MM.1S (cell line): ENCODE data around the gene AHCY.

ENCODE experiments used
- DNase-seq: peaks from one replicate; pipeline ENCODE4 v3.0.0-alpha.2; 2015
- H2AFZ ChIP-seq: fragments of 300-600 bp; sonication (generic); 2 replicates; pipeline ENCODE4 v1.6.0; 2016; ENCODE audit warnings: antibody characterized with exemption, low read length
- H3F3A ChIP-seq: fragments of 300-600 bp; sonication (generic); 2 replicates; pipeline ENCODE4 v1.6.1; 2016; ENCODE audit warnings: mild to moderate bottlenecking, antibody characterized with exemption, low read length, moderate library complexity, mixed read lengths; ENCODE audit not compliant: insufficient read depth
- H3K27ac ChIP-seq: fragments of 300-600 bp; sonication (generic); 2 replicates; pipeline ENCODE4 v1.5.1; 2016; ENCODE audit warnings: mild to moderate bottlenecking, low read length
- H3K27me3 ChIP-seq: fragments of 300-600 bp; sonication (generic); replicated peaks from 2 replicates; pipeline ENCODE4 v1.6.0; 2016; ENCODE audit warnings: low read length; ENCODE audit not compliant: insufficient read depth
- H3K36me3 ChIP-seq: fragments of 300-600 bp; sonication (generic); replicated peaks from 2 replicates; pipeline ENCODE4 v1.6.1; 2016; ENCODE audit warnings: mild to moderate bottlenecking, low read length, mixed read lengths; ENCODE audit not compliant: insufficient read depth
- H3K4me1 ChIP-seq: fragments of 300-600 bp; sonication (generic); 2 replicates; pipeline ENCODE4 v1.6.1; 2016; ENCODE audit warnings: low read length, mixed read lengths
- H3K4me2 ChIP-seq: fragments of 300-600 bp; sonication (generic); 2 replicates; pipeline ENCODE4 v1.6.0; 2016; ENCODE audit warnings: low read depth, low read length
- H3K4me3 ChIP-seq: fragments of 300-600 bp; sonication (generic); 2 replicates; pipeline ENCODE4 v1.5.1; 2016; ENCODE audit warnings: low read length, mixed read lengths
- H3K79me2 ChIP-seq: fragments of 300-600 bp; sonication (generic); 2 replicates; pipeline ENCODE4 v1.6.1; 2016; ENCODE audit warnings: mixed run types, low read length, mixed read lengths
- H3K9ac ChIP-seq: fragments of 300-600 bp; sonication (generic); 2 replicates; pipeline ENCODE4 v1.6.1; 2016; ENCODE audit warnings: low read length, mixed read lengths
- H3K9me2 ChIP-seq: fragments of 300-600 bp; sonication (generic); replicated peaks from 2 replicates; pipeline ENCODE4 v1.6.1; 2016; ENCODE audit warnings: mild to moderate bottlenecking, low read length, mixed read lengths; ENCODE audit not compliant: insufficient read depth
- H3K9me3 ChIP-seq: fragments of 300-600 bp; sonication (generic); replicated peaks from 2 replicates; pipeline ENCODE4 v1.6.1; 2016; ENCODE audit warnings: mild to moderate bottlenecking, low read length, mixed read lengths; ENCODE audit not compliant: insufficient read depth
- H4K20me1 ChIP-seq: fragments of 300-600 bp; sonication (generic); 2 replicates; pipeline ENCODE4 v1.6.1; 2016; ENCODE audit warnings: mild to moderate bottlenecking, low read length, moderate library complexity, mixed read lengths; ENCODE audit not compliant: insufficient read depth
- CTCF ChIP-seq: fragments of 300-600 bp; sonication (generic); IDR thresholded peaks from 2 replicates; pipeline ENCODE4 v1.5.1; 2016; ENCODE audit warnings: antibody characterized with exemption, low read length, mixed read lengths
- EZH2 ChIP-seq: fragments of 300-600 bp; sonication (generic); optimal IDR thresholded peaks from 2 replicates; pipeline ENCODE3; 2017; ENCODE audit warnings: low read depth, mild to moderate bottlenecking, antibody characterized with exemption, low read length, mixed read lengths
- EZH2phosphoT487 ChIP-seq: fragments of 300-600 bp; sonication (generic); IDR thresholded peaks from 2 replicates; pipeline ENCODE4 v1.6.1; 2018; ENCODE audit warnings: antibody characterized with exemption, low read length

The AHCY gene

GRCh38 chr20:34285450-34285849 is 17.7 kb downstream of the AHCY start:
- Histone ChIP-seq H3F3A (no peaks in the 10 kb centered on the region), H3K9me2 (no peaks in the 10 kb centered on the region), H2AFZ (no peak overlapping the region), H3K4me3 (no peak overlapping the region), H3K27me3 (no peaks in the 10 kb centered on the region), H3K27ac (no peak overlapping the region), H3K9me3 (no peaks in the 10 kb centered on the region), H3K4me2 (no peak overlapping the region), H3K36me3 (peaks cover 8% of the 10 kb centered on the region; the same call in 1 of the 2 replicates), H3K9ac (no peak overlapping the region), H3K79me2 (no peaks in the 10 kb centered on the region), H4K20me1 (no peaks in the 10 kb centered on the region), H3K4me1 (no peaks in the 10 kb centered on the region)
- no peak for DNase-seq
- TF ChIP-seq EZH2phosphoT487 = no peak
- no peak for TF ChIP-seq CTCF
- TF ChIP-seq EZH2 = no peak

GRCh38 chr20:34283844-34284243 is 19.3 kb downstream of the AHCY start:
- H3K9me3 ChIP-seq = no peaks in the 10 kb centered on the region
- no peaks in the 10 kb centered on the region for H3K9me2 ChIP-seq
- no peak for DNase-seq
- no peak overlapping the region for H3K9ac ChIP-seq
- no peaks in the 10 kb centered on the region for H3F3A ChIP-seq
- no peaks in the 10 kb centered on the region for H3K79me2 ChIP-seq
- H3K4me2 ChIP-seq = no peak overlapping the region
- H3K4me3 ChIP-seq = no peak overlapping the region
- H2AFZ ChIP-seq = no peak overlapping the region
- H3K36me3 ChIP-seq = peaks cover 8% of the 10 kb centered on the region; the same call in 1 of the 2 replicates
- TF ChIP-seq EZH2phosphoT487 = no peak
- no peak for TF ChIP-seq EZH2
- no peak for TF ChIP-seq CTCF
- H3K27me3 ChIP-seq = no peaks in the 10 kb centered on the region
- no peaks in the 10 kb centered on the region for H3K4me1 ChIP-seq
- H4K20me1 ChIP-seq = no peaks in the 10 kb centered on the region
- H3K27ac ChIP-seq = no peak overlapping the region

- no peak overlapping the region for H3K9ac ChIP-seq
- H2AFZ ChIP-seq = no peak overlapping the region
- no peak overlapping the region for H3K4me2 ChIP-seq
- H3K4me3 ChIP-seq = no peak overlapping the region
- no peaks in the 10 kb centered on the region for H3K4me1 ChIP-seq
- no peaks in the 10 kb centered on the region for H3K79me2 ChIP-seq
- no peaks in the 10 kb centered on the region for H3F3A ChIP-seq
- H3K9me3 ChIP-seq = no peaks in the 10 kb centered on the region
- no peaks in the 10 kb centered on the region for H4K20me1 ChIP-seq
- H3K27me3 ChIP-seq = no peaks in the 10 kb centered on the region
- peaks cover 5% of the 10 kb centered on the region; the same call in 1 of the 2 replicates for H3K36me3 ChIP-seq
- no peak for TF ChIP-seq EZH2phosphoT487
- TF ChIP-seq CTCF = no peak
- no peak for TF ChIP-seq EZH2
- DNase-seq = no peak
- no peaks in the 10 kb centered on the region for H3K9me2 ChIP-seq
- no peak overlapping the region for H3K27ac ChIP-seq
Observed at GRCh38 chr20:34282041-34282440, 21.1 kb downstream of the AHCY start.
